Pulmonary artery endothelial cell (primary cell): Measurements from ENCODE around the gene ZDHHC12. TPM values are rescaled to one million over a fixed set of nuclear protein-coding genes. Genes with fewer than 3 reads are reported as not detected.
"Not testable (repeated sequence)": the region's sequence is repeated elsewhere in the genome, so short reads cannot be mapped to it uniquely, and the experiment has no call there.

Experiments
- DNase-seq: peaks from one replicate; pipeline ENCODE4 v3.0.0-alpha.2; 2011; ENCODE audit warnings: low read depth, low spot score
- total RNA-seq: library from RNA; depleted of rRNA; stranded (reverse); fragments of >200 nt; gene quantifications from 2 replicates; pipeline ENCODE4 v1.2.3, GENCODE V29; 2014

Gene ZDHHC12
- total RNA-seq, 1 donor from 2014 or later, result 34.8 TPM

GRCh38 chr9:128712451-128713410 lies 11.2 kb downstream of the ZDHHC12 start:
- no peak for DNase-seq

GRCh38 chr9:128707446-128707845 lies 16.5 kb downstream of the ZDHHC12 start:
- no peak for DNase-seq

DNA sequence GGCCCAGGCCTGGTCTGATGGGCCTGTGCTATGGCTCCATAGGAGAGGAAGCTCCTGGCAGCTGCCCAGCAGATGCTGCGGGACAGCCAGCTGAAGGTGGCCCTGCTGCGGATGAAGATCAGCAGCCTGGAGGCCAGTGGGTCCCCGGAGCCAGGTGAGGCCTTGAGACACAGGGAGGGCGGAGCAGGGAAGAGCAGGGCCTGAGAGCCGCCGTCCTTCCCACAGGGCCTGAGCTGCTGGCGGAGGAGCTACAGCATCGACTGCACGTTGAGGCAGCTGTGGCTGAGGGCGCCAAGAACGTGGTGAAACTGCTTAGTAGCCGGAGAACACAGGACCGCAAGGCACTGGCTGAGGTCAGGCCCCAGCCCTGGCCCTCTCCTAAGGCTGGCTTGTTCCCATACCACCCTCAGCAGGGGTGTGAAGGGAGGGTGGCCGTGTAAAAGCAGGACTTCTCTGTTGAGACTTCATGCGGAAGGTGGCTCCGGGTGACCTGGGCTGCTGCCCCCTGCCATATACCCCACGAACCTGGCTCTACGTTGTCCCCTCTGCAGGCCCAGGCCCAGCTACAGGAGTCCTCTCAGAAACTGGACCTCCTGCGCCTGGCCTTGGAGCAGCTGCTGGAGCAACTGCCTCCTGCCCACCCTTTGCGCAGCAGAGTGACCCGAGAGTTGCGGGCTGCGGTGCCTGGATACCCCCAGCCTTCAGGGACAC lies 17.1 kb downstream of the ZDHHC12 start:
- DNase-seq, result no peak

- DNase-seq, result no peak
These were observed 17.9 kb downstream of the ZDHHC12 start for GRCh38 chr9:128706045-128706444.

- DNase-seq, result no peak
These were observed 18.6 kb downstream of the ZDHHC12 start for GRCh38 chr9:128705051-128705965.

GRCh38 chr9:128704356-128704670 lies 19.6 kb downstream of the ZDHHC12 start:
- no peak for DNase-seq

DNA sequence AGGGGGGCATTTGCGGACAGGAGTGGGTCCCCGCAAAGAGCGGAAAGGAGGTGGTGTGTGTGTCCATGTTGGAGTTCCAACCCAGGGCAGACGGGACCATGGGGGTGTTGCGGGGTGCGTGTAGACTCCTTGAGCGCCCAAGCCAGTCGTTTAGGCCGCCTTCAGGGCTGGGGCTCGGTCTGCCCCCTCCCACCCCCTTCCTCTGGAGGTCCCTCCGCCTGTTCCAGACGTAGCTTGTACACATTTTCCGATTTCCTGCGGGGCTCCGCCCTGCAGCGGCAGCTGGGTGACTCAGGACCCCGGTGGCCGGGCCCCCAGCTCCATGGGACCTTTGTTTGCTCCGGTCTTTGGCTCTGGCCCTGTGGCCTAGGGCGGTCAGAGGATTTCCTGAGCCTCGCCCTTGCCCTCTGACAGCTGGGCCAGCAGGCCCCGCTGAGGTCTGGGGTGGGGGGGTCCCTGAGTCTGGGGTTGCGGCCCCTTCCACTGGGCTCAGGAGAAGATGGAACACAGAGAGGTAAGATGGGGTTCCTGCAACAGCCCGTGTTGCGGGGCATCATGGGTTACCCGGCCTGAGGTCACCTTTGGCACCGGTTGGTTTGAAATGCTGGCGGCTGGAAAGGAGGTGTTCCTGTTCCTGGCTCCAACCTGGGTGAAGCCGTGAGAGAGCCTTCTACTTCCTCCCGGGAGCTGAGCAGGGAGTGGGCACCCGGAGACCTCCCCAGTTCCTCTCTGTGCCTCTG lies 20.1 kb downstream of the ZDHHC12 start:
- no peak for DNase-seq

DNA sequence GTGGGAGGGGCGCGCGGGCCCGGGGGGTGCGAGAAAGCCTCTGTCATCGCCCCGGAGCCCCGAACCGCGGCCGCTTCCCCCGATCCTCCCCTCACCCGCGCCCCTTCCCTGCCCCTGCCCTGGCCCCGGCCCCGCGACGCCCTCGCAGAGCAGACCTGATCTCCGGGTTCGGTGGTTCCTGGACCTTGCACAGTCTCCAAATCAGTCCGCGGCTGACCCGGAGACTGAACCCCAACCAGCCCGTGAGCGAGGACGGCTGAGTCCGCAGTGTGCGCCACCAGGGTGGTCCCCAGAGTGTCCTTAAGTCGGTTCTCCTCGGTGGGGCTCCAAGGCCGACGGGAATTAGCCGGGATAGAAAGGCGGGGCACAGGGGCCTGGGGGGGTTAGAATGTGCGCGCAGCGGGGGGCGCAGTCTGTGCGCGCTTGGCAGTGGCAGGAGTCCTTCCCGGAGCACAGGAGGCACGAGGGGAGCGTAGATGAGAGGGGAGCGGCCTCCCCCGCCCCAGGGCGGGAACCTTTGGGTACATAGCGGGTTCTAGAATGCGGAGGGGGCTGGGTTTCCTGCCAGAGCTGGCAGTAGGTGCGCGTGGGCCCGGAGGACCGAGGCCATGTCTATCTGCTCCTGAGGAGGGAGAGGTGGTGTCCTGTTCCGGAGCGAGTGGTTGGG lies 20.8 kb downstream of the ZDHHC12 start:
- DNase-seq, result no peak

- DNase-seq, result no peak
These were observed 21.4 kb downstream of the ZDHHC12 start, which contains the start of gene PKN3 for GRCh38 chr9:128702445-128702948. Gene PKN3, plus strand, starts transcription at chr9:128702503. Its CDS starts 413 bp downstream, at chr9:128702916.

GRCh38 chr9:128701227-128701854 lies 22.6 kb downstream of the ZDHHC12 start:
- no peak for DNase-seq

GRCh38 chr9:128699096-128699795 lies 24.7 kb downstream of the ZDHHC12 start:
- DNase-seq, result not testable (repeated sequence)

- no peak for DNase-seq
These were observed 26.8 kb downstream of the ZDHHC12 start for GRCh38 chr9:128696923-128697707.

- no peak for DNase-seq
These were observed 29.6 kb downstream of the ZDHHC12 start for GRCh38 chr9:128694344-128694743.

GRCh38 chr9:128693738-128694137 lies 30.2 kb downstream of the ZDHHC12 start:
- DNase-seq, result not testable (repeated sequence)

- no peak for DNase-seq
These were observed 33.3 kb downstream of the ZDHHC12 start for GRCh38 chr9:128690684-128691034.

- DNase-seq, result no peak
These were observed 33.9 kb downstream of the ZDHHC12 start for GRCh38 chr9:128689820-128690683.

DNA sequence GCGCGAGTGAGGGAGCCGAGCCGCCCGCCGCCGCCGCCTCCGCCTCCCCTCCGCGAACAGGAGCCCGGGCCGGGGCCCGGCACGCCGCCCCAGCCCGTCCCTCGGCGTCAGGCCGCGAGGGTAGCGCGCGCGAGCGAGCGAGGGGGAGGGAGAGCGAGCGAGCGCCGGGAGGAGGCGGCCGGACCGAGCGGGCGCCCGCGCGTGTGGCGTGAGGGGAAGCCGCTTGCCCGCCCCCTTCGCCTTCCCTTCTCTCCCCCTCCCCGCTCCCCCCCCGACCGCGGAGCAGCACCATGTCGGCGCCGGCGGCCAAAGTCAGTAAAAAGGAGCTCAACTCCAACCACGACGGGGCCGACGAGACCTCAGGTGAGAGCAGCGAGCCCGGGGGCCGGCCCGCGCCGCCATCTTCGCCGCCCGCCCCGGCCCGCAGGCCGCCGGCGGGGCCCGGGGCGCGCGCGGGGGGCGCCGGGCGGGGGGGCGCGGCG lies 34.6 kb downstream of the ZDHHC12 start:
- DNase-seq, result no peak
